Measurements from ENCODE around the gene WNT3A. TPM values are rescaled to one million over a fixed set of nuclear protein-coding genes. Genes with fewer than 3 reads are reported as not detected.

Gene WNT3A
- total RNA-seq, 6 donors from 2014 or later, result 1.0 to 19.6 (median 6.4) TPM

DNA sequence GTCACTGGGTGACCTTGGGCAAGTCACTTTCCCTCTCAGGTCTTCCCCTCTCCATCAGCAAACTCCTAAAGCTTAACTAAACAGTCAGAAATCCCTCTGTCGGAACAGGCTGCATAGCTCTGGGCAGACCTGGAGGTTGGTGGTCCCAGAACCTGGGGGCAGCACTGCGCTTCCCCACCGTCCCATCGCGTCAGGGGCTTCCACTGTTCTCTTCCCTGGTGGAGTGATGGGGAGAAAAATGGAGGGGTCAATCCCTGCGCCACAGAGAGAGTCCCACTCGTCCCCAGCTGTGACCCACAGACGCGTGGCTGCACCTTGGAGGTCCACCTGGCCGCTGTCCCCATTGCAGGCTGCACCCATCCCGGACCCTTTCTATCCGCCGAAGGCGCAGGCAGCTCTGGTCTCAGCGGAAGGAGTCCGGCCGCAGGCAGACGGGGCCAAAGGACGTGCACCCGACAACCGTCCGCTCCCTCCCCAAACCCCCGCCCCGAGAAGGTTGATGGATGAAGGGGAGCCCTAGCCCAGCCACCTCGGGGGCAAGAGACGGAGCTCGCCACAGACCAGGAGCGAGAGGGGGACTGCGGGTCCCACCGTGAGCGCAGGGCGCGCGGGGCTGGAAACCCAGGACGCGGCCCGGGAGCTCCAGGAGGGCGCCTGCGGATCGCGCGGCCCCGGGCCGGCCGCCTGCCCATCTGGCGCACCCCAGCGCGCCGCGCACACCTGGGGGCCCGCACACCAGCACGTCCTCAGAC lies 588 bp upstream of the WNT3A start:
- H3K36me3 ChIP-seq, result no peaks in the 10 kb centered on the region
- 6 to 23% methylated on average over 5 to 33 of the region's 52 CpGs for WGBS, 2 donors
- H3K27me3 ChIP-seq, result peaks cover 0 to 47% (median 20%) of the 10 kb centered on the region in 4 donors
- no peak overlapping the region for H3K27ac ChIP-seq
- H3K4me3 ChIP-seq, result peak overlapping the region in 3 of 4 donors; percentile 24 to 36 (median 34)
- TF ChIP-seq, protein P1, sequence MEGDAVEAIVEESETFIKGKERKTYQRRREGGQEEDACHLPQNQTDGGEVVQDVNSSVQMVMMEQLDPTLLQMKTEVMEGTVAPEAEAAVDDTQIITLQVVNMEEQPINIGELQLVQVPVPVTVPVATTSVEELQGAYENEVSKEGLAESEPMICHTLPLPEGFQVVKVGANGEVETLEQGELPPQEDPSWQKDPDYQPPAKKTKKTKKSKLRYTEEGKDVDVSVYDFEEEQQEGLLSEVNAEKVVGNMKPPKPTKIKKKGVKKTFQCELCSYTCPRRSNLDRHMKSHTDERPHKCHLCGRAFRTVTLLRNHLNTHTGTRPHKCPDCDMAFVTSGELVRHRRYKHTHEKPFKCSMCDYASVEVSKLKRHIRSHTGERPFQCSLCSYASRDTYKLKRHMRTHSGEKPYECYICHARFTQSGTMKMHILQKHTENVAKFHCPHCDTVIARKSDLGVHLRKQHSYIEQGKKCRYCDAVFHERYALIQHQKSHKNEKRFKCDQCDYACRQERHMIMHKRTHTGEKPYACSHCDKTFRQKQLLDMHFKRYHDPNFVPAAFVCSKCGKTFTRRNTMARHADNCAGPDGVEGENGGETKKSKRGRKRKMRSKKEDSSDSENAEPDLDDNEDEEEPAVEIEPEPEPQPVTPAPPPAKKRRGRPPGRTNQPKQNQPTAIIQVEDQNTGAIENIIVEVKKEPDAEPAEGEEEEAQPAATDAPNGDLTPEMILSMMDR (IDR thresholded peaks at IDR 0.05), result no peak
- no peak for TF ChIP-seq POLR2AphosphoS5 (IDR thresholded peaks at IDR 0.05)
- TF ChIP-seq EP300 (IDR thresholded peaks at IDR 0.05), result no peak
- no peak for TF ChIP-seq POLR2A (IDR thresholded peaks at IDR 0.05)
- ATAC-seq (ENCODE audit: low FRiP score in 2 of 2) (no peak), DNase-seq (no peak)
- H3K9me3 ChIP-seq, result no peaks in the 10 kb centered on the region
- peaks cover 0 to 40% (median 6%) of the 10 kb centered on the region in 4 donors for H3K4me1 ChIP-seq

DNA sequence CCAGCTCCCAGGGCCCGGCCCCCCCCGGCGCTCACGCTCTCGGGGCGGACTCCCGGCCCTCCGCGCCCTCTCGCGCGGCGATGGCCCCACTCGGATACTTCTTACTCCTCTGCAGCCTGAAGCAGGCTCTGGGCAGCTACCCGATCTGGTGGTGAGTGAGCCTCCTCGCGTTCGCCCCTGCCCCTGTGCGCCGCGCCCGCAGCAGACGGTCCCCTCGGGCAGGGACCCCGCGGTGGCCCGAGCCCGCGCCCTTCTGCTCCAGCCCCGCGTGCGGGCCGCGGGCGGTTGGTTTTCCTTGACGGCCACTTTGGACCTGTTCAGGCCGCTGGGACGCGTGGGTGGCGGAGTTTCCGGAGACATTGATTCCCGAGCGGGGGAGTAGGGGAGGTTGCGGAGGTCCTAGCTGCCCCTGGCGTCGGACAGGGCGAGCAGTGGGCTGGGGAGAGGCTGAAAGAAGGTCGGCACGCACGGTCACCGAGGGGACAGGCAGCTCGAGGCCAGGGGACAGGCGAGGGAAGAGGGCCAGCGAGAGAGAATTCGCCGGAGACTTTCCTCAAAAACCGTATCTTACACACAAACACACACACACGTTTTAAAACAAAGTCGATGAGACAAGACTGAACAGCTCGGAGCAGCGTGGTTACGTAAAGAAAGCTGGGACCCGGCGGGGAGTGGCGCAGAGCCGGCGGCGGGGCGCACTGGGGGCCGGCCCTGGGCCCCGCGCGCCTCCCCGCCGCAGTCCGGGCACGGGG lies 427 bp downstream of the WNT3A start:
- no peak for TF ChIP-seq EP300 (IDR thresholded peaks at IDR 0.05)
- TF ChIP-seq POLR2A (IDR thresholded peaks at IDR 0.05), result no peak
- no peaks in the 10 kb centered on the region for H3K36me3 ChIP-seq
- peaks cover 0 to 47% (median 20%) of the 10 kb centered on the region in 4 donors for H3K27me3 ChIP-seq
- DNase-seq (peak in 1 of 2 donors; percentile 81), ATAC-seq (ENCODE audit: low FRiP score in 2 of 2) (no peak)
- peaks cover 0 to 40% (median 6%) of the 10 kb centered on the region in 4 donors for H3K4me1 ChIP-seq
- WGBS, 2 donors, result 3 to 4% methylated on average over 22 to 41 of the region's 77 CpGs
- H3K4me3 ChIP-seq, result peak overlapping the region in 3 of 4 donors; percentile 34 to 47 (median 39)
- no peaks in the 10 kb centered on the region for H3K9me3 ChIP-seq
- peak overlapping the region in 2 of 4 donors; percentile 10 to 23 for H3K27ac ChIP-seq

DNA sequence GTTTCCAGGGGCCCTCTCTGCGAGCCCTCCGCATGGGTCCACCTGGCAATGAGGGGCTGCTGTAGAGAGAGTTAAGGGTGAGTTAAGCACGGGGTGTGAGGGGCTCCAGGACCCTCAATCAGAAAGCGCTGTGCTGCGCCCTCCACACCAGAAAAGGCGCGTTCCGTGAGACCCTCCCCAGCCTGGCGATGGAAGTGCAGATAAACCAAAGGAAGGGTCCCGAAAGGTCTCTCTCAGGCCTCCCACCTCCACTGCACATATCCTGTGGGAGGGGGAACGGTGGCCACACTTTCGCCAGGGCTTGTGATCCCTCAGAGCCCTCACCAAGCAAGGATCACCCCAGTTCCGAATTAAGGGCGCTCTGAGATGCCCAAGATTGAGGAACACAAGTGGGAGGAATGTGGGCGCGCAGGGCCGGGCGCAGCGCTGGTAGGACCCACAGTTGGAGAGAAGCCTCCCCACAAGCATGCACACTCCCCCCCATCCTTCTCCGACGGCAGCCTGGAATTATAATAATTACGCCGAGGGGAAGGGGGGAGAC lies 1.1 kb downstream of the WNT3A start:
- peak overlapping the region in 3 of 4 donors; percentile 34 to 47 (median 39) for H3K4me3 ChIP-seq
- DNase-seq (no peak), ATAC-seq (ENCODE audit: low FRiP score in 2 of 2) (no peak)

DNA sequence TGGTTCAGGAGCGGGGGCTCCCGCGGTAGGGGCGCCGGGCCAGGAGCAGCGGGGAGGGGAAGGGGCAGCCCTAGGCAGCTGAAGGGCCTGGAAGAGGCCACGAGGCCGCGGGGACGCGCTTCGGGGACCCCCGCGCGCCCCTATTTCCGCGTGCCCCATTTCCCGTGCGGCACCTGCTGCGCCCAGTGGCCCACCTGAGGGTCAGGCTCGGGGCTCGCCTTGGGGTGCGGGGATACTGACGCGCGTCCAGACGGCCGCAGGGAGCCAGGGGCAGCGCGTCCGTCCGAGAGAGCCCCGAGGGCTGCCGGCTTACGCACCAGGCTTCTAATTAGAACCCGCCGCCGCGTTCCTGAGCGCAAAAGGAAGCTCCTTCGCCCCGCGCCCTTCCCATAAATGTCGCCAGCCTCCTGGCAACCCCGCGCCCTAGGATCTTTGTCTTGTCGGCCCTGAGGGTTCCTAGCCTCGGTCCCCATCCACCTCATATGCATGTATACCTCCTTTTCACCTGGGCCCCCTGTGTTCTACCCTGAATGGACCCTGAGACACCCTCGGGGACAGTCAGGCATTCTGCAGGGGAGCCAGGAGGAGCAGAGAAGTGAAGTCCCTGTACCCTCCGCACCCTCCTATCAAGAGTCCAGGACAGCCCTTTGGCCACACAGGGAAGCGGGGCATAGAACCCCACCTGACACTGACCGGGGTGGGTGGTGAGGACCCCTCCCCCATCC lies 1.8 kb downstream of the WNT3A start:
- Histone ChIP-seq H3K27me3 (peaks cover 0 to 47% (median 20%) of the 10 kb centered on the region in 4 donors), H3K4me3 (peak overlapping the region in 3 of 4 donors; percentile 6 to 47 (median 34)), H3K9me3 (no peaks in the 10 kb centered on the region), H3K4me1 (peaks cover 0 to 40% (median 6%) of the 10 kb centered on the region in 4 donors), H3K27ac (peak overlapping the region in 1 of 4 donors; percentile 34), H3K36me3 (no peaks in the 10 kb centered on the region)
- DNase-seq, result peak in 1 of 2 donors; percentile 79
- ATAC-seq (ENCODE audit: low FRiP score in 2 of 2), result no peak
- 3 to 5% methylated on average over 3 to 30 of the region's 52 CpGs for WGBS, 2 donors
- TF ChIP-seq EP300 (IDR thresholded peaks at IDR 0.05) (no peak), POLR2AphosphoS5 (IDR thresholded peaks at IDR 0.05) (no peak), POLR2A (IDR thresholded peaks at IDR 0.05) (no peak)
- TF ChIP-seq, protein P1 (IDR thresholded peaks at IDR 0.05), result no peak

More for the DNA sequence above, 1.1 kb downstream of the WNT3A start:
- peaks cover 0 to 47% (median 20%) of the 10 kb centered on the region in 4 donors for H3K27me3 ChIP-seq
- no peaks in the 10 kb centered on the region for H3K36me3 ChIP-seq
- peaks cover 0 to 40% (median 6%) of the 10 kb centered on the region in 4 donors for H3K4me1 ChIP-seq
- H3K9me3 ChIP-seq, result no peaks in the 10 kb centered on the region
- 7 to 11% methylated on average over 8 to 23 of the region's 23 CpGs for WGBS, 2 donors
- no peak for TF ChIP-seq POLR2A (IDR thresholded peaks at IDR 0.05)
- no peak for TF ChIP-seq EP300 (IDR thresholded peaks at IDR 0.05)
- H3K27ac ChIP-seq, result peak overlapping the region in 1 of 4 donors; percentile 34

DNA sequence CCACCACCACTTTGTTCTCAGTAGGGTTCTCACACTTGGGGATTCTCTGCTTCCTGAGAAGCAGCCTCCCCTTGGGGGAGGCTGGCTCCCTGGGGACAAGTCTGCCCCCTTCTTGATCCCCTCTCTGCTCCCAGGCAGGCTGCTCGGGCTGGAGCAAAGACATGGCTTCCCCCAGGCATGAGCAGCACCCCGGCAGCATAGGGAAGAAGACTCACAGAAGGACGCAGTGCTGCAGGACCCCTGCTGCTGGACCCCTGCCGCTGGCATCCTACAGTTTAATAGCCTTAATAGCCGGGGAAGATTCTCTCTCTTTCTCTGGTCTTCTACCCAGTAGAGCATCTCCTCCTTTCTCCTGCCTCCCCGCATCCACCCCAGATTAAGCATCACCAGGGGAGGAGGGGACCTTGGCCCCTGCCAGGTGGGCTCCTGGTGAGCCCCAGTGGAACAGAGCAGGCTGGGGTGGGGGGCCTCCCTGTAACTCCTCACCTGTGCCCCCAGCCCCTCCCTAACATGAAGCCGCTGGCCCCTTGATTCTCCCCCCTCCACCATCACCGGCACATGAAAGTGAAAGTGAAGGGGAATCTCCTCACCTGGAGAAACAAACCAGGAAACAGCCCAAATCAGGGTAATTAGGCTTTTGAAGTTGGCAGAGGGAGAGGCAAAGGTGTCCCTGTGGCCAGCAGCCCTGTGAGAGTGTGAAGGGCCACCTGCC lies 2.5 kb downstream of the WNT3A start:
- Histone ChIP-seq H3K4me1 (peaks cover 0 to 38% (median 6%) of the 10 kb centered on the region in 4 donors), H3K36me3 (no peaks in the 10 kb centered on the region), H3K9me3 (no peaks in the 10 kb centered on the region), H3K27ac (peak overlapping the region in 1 of 4 donors; percentile 34), H3K27me3 (peaks cover 0 to 42% (median 19%) of the 10 kb centered on the region in 4 donors), H3K4me3 (no peak overlapping the region)
- DNase-seq (no peak), ATAC-seq (ENCODE audit: low FRiP score in 2 of 2) (no peak)
- TF ChIP-seq POLR2A (IDR thresholded peaks at IDR 0.05) (no peak), EP300 (IDR thresholded peaks at IDR 0.05) (no peak), POLR2AphosphoS5 (IDR thresholded peaks at IDR 0.05) (no peak)
- TF ChIP-seq, protein P1 (IDR thresholded peaks at IDR 0.05), result no peak
- 19 to 31% methylated on average over 8 of the region's 8 CpGs for WGBS, 2 donors

Measured in upper lobe of left lung (tissue), 6 donors.